Stimulated activated naive CD4-positive, alpha-beta T cell (primary cell): ENCODE results near the gene RPSA.
"Not testable (repeated sequence)": the region's sequence is repeated elsewhere in the genome, so short reads cannot be mapped to it uniquely, and the experiment has no call there.

Source experiments
- DNase-seq, 6 experiments: peaks; one replicate each; lab custom pipeline; 2025; lab: John Stamatoyannopoulos, UW

RPSA gene

DNA sequence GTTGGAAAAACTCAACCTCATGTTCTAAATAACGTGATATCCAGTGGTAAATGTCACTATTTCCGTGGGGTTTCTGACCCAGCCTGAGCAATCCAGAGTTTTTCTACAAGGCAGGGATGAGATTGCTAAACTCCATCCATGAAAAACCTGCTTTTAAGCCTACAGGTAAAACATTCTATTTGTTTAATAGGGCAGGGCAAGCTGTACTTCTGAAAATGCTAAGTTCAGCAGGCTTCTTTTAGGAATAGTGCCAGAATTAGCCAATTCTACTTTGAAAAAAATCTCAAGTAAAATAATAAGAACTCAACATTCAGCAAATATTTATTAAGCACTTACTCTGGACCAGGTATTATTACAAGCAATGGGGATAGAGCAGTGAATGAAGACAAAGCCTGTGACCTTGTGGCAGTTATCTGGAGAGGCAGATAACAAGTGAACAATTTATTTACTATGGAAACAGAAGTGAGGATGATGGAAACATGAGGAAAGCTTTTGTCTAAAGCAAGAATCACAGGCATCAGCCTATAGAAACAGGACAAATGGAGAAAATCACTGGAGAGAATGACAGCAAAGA is 13.3 kb downstream of the RPSA start:
- DNase-seq = no peak

DNA sequence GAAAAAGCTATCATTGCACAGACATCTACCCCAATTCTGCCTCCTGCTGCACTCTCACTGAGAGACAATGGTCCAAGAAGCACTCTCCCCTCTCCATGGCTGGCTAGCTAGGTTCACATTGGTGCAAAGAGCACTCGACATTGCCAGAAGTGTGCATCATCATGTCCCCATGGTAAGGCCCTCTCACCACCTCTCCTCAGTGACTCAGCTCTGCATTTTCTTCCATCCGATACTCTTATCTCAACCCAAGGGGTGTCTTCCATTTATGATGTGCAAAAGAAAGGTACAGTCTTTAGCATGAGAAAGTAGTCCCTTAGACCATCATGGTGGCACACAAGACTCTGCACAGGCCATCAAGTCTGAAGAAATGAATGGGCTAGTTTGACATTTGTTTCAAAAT is 14.0 kb downstream of the RPSA start:
- no peak for DNase-seq

DNA sequence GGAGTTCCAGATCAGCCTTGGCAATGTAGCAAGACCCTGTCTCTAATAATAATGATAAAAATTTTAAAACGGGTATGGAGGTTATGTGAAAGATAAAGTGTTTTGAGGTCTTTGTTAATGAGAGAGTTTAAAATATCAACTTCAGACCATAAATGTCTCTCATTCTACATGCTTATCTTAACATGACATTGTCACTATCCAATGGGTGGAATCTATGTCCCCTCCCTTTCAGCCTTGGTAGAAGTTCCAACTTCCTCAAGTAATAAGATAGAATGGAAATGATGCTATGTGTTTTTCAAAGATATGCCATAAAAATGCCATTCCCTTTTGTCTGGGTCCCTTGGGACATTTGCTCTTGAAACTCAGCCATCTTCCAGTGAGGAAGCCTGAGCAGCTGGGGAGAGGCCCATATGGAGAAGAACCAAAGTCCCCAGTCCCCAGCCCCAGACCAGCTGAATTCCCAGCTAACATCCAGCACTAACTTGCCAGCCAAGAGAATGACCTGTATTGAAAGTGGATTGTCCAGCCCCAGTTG is 17.0 kb downstream of the RPSA start:
- DNase-seq = no peak

DNA sequence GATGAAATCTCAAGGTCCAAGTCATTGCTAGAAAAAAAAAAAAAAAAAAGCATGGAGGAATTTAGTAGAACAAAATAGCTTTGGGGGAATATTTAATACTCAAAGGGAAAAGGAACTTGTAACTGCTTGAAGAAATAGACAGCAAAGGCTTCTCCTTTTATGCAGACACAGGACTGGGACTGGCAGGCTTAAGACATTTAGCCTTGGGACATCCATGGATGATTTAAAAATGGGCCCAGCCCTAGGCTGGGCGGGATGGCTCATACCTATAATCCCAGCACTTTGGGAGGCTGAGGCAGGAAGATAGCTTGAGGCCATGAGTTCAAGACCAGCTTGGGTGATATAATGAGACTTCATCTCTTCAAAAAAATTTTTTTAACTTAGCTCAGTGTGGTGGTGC is 19.8 kb downstream of the RPSA start:
- DNase-seq = no peak

DNA sequence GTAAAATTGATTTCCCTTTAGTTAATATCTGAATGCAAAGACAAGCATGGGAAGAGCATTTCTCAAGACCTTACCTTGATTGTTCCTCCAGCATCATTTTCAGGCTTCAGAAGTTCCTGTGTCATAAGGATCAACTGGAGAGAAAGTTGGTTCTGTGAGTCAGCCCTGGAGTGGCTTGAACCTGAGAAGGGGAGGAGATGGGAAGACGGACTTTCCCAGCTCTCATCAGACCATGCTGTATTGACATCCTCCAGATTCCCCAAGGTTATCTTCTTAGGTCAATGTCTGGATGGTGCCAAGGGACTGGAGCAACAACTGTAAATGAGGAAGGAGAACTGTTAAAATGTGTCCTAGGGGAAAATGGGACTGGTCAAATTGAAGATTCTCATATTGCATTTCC is 21.0 kb downstream of the RPSA start:
- DNase-seq = no peak

DNA sequence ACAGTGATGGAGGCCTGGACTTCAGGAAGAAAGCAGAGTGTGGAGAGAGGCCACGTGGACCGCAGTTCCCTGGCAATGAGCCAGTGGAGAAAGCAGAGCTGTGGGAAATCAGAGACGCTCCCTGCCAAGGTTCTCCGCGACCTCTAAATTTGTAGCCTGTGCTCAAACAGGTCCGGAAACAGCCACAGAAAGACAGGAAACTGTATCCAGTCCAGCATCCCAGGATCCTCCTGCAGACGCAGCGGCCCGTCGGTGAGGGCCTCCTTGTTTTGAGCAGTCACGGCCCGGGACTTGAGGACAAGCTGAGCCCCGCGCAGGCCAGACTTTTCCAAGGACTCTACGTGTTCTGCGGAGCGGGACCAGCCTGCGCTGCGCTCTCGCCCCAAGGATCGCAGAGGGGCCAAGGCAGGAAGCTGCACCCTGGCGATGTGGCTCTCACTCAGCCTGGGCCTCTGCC is 22.3 kb downstream of the RPSA start:
- no peak for DNase-seq

DNA sequence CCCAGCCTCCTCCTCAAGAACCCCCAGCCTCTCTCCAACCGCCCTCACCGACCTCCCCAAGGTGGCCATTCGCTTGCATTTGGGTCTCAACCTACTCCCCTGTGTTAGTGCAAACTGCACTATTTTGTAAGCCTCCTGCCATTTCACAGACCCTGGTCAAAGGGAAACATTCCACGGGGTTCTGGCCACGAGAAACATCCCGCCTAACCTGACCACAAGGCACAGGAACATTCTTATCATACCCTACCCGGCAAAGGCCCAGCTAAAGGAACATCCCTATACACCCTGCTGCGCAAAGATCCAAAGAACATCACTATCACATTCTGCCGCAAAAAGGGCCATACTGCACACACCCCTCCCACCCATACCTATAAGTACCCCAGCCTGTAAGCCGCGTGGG is 22.9 kb downstream of the RPSA start:
- no peak for DNase-seq

DNA sequence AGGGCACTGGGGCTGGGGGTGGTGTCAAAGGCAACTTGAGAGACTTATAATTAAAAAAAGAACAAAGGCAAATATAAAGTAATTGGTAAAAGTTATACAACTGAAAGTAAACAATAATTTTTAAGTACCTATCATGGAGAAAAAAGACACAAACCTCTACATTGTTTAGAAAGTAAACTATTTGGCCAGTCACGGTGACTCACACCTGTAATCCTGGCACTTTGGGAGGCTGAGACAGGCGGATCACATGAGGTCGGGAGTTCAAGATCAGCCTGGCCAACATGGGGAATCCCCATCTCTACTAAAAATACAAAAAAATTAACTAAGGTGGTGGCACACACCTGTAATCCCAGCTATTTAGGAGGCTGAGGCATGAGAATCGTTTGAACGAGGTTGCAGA is 25.8 kb downstream of the RPSA start:
- DNase-seq = no peak

DNA sequence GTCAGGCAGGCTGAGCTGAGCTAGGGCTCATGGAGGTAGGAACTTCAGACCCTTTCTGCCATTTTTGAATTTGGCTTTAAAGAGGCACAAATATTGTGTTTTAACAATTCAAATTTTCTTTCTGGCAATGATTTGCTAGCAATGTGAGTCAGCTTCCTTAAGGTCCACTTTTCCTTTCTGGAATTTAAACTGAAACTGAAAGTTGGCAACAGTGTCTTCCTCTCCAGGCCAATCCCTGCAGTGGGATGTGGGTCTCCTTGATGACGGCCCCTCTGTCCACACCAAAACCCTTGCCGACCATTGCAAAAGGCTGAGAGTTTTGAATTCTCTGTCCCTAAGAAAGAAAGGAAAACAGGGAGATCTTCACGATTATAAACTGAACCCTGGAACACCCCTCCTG is 27.1 kb downstream of the RPSA start:
- no peak for DNase-seq

DNA sequence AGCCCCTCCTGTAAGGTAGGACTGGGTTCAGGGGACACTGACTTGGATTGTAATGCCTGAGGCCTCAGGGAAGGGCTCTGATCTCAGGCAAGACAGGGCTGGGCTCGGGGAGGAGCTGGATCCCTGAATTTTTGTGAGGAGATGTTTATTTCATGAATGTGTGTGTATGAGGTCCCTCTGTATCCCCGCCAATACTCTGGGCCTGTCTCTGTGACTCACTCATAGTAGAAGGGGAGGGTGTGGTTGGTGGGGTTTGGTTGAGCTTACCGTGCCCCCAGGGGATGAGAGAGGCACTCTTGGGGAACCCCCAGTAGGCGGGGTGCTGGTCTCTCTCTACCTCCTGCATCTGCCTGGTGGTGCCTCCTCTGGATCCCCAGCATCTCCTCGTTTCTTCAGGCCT is 28.1 kb downstream of the RPSA start:
- DNase-seq = no peak

DNA sequence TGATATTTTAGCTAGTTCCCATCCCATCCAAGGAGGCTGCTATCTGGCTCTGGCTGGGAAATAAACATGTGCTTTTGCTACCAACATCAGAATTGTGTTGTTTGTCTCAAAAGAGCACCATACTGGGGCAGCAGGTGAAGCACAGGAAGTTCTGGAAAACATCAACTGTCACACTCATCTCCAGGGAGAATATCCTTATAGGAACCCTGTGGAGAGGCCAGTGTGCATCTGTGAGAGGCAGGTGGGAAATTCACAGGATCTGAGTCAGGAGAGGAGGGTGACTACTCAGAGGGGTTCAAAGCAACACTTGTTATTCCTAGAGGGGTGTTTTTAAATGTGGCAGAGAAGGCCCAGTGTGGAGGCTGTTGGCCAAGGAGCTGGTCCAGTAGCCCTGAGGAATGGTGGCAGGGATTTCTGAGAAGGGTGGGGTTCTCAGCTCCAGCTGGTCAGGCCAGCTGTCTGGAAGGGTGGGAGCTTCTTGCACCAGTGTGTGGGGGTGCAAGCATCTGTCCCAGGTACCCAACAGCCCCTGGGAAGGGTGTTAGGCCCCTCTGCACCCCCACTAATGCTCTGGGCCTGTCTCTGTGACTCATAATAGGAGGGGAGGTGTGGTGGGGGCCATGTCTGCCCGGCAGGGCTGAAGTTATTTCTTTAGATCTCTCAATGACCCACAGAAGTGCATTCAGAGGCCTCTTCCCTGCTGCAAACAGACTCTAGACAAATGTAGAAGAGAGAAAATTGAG is 28.7 kb downstream of the RPSA start:
- DNase-seq = no peak

DNA sequence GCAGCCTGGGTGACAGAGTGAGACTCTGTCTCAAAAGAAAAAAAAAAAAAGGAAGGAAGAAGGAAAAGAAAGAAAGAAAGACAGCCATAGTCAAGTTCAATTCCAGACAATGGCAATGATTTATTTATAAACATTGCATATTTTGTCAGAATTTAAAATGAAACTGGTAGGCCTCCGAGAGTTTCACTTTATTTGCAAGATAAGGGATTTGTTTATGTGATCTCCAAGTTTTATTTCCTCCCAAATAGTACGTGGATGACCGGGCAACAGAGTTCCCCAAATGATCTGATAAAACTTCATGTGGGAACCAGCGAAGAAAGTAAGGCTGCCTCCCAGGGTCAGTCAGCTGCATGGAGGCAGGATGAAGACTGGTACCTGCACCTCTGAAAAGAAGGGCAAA is 32.4 kb downstream of the RPSA start:
- no peak for DNase-seq

DNA sequence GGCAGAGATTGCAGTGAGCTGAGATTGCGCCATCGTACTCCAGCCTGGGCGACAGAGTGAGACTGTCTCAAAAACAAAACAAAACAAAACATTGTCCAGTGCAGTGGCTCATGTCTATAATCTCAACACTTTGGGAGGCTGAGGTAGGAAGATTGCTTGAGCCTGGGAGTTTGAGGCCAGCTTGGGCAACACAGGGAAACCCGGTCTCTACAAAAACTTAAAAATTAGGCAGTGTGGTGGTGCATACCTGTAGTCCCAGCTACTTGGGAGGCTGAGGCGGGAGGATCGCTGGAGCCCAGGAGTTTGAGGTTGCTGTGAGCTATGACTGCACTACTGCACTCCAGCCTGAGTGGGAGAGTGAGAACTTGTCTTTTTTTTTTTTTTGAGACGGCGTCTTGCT is 33.8 kb downstream of the RPSA start:
- no peak for DNase-seq

DNA sequence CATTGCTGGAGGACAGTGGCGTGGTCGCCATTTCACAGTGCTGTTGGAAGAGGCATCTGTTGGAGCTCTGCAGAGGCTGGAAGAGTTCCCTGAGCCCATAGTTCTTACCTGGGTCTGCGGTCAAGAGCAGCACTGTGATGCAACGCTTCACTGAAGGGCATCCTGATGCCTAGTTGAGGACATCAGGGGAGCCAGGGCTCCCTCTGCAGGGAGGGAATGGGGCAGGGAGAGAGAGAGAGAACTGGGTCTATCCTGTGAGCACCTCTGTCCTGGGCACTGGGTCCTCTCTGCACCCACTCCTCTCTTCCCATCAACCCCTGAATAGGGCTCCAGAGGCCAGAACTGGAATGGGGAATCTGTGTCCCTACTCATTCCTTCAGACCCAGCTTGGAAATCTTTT is 37.0 kb downstream of the RPSA start:
- DNase-seq = no peak

DNA sequence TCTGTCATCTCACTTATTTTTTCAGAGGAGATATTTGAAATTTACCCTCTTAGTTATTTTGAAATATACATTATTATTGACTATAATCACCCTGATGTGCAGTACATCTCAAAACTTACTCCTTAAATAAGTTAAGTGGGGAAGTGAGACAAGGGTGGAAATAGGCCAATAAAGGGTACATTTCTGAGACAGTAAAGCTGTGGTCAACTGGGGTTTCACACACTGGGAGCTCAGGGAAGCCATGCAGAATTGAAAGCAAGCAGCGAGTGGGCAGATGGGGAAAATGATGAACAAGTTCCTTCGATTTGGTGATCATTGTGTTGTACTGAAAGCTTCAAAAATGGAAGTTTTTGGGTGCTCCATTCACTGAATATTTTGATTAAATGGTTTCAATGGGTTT is 39.4 kb downstream of the RPSA start:
- no peak for DNase-seq

DNA sequence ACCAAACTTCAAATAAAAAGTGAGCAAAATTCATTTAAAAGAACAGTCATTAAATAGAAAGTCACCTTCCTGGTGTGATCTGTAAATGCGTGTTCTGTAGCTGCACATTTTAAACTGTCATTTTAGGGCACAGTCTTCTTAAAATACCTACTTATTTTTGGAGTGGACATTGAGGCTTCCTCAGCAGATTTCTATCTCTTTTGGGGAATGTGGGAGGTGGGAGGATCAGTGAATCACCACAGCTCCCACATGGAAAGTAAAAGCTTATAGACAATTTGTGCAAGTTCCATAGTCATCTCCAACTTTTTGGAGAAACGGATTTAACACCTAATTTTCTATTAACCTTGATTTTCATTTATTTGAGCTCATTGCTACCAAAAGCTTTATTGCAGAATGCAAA is 39.9 kb downstream of the RPSA start:
- DNase-seq = no peak

DNA sequence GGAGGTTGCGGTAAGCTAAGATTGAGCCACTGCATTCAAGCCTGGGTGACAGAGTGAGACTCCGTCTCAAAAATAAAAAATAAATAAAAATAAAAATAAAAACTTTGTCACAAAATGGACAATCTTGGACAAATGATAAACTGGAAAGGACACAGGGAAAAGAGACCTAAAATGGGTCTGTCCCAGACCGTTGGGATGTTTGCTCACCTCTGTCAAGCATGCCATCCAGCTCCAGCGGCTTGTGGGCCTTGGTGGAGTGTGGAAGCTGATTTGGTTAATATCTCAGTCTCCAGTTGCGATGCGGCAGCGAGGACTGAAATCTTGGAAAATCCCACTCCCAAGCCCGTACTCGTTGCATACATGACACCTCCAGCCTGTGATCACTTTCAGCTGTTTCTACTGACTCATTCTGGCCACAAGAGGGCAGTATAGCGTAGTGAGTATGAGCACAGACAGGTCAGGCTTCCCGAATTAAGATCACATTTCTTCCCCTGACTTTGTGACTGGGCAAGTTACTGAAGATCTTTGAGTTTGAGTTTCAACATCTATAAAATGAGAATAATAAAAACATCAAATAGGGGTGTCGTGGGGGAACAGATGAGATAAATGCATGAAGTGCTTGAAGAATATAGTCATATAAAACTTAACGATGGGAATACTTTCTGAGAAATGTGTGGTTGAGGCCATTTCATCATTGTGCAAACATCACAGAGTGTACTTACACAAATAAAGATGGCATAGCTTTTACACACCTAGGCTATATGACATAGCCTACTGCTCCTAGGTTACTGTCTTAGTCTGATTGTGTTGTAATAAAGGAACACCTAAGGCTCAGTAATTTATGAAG is 41.3 kb downstream of the RPSA start:
- DNase-seq = peak; percentile 10 to 69 (median 34)

DNA sequence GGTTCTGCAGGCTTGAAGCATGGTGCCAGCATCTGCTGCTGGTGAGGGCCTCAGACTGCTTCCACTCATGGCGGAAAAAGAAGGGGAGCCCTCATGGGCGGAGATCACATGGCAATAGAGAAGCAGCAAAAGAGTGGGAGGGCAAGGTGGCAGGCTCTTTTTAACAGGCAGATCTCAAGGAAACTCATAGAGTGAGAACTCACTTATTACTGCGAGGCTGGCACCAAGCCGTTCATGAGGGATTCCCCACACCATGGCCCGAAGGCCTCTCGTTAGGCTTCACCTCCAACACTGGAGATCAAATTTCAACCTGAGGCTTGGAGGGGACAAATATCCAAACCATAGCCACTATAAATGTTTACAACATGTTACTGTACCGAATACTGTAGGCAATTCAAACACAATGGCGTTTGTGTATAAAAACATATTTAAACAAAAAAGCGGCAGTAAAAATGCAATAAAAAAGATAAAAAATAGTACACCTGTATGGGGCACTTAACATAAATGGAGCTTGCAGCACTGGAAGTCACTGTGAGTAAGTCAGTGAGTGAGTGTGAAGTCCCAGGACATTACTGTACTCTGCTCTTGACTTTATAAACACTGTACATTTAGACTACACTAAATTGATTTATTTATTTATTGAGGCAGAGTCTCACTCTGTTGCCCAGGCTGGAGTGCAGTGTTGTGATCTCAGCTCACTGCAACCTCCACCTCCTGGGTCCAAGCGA is 42.1 kb downstream of the RPSA start:
- DNase-seq = no peak

DNA sequence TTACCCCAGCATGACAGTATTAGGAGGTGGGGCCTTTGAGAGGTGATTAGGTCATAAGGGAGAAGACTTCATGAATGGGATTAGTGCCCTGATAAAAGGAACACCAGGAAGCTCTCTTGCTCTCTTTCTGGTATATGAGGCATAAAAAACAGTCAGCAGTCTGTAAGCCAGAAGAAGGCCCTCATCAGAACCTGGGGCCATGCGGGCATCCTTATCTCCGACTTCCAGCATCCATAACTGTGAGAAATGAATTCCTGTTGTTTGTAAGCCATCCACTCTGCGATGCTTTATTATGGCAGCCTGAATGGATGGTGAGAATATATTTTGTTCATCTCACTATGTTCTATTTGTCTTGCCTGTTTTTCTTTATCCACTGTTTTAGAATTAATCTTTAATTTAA is 43.3 kb downstream of the RPSA start:
- no peak for DNase-seq

DNA sequence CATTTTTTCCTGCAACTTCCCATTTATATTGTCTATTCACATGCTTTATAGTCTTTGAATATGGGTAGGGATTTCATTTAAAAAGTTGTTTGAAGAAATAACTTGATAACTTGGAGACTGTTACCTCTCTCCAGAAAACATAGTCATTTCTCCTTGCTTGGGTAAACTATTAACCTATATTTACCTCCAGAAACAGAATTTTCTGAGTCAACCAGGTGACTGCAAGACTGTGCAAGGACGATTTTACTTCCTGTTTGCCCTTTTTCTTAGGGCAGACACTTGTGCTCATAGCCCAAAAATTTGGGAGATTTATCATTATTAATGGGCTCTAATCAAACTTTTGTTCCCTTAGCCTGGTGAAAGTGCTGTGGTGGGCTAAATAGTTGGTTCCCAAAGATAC is 46.6 kb downstream of the RPSA start:
- DNase-seq = no peak

DNA sequence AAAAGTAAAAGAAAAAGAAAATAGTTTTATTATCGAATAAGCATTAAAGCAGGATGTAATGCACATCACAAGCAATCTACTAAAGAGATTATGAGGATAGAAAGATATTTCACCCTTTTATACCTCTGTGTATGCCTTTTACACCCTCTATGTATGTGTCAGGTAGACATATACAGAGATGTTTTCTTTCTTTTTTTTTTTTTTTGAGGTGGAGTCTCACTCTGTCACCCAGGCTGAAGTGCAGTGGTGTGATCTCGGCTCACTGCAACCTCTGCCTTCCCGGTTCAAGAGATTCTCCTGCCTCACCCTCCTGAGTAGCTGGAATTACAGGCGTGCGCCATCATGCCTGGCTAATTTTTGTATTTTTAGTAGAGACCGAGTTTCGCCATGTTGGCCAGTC is 47.4 kb downstream of the RPSA start:
- not testable (repeated sequence) for DNase-seq

DNA sequence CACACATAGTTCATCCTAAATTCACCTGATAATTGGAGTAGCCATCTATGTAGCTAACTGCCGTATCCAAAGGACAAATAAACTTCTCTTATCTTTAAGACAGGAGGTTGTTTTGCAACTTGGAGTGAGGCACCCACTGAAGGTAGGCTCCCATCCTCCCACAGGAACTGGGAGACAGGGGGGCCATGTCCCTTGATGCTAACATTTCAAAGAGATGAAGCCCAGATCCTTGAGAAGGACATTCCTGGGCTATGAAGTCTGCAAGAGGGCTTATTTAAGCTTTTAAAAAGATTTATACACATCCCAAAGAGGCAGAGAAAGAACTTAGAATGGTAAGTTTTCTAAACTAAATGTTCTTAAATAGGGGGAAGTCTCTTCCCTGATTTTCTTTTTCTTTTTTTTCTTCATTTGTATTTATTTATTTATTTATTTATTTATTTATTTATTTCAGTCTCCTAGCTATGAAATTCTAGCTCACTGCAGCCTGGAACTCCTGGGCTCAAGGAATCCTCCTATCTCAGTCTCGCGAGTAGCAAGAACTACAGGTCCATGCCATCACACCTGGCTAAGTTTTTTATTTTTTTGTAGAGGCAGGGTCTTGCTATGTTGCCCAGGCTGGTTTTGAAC is 48.2 kb downstream of the RPSA start:
- DNase-seq = no peak
